GM23338 (cell line): ENCODE data around the gene TMEM45A. TPM values are rescaled to one million over a fixed set of nuclear protein-coding genes. Genes with fewer than 3 reads are reported as not detected.

Experiments used
- ATAC-seq: fragments of 200-7000 bp; cut with Tn5 transposase; 3 replicates; pipeline ENCODE4 v1.9.1; 2020
- DNase-seq: peaks from one replicate; pipeline ENCODE4 v3.0.0-alpha.2; 2015; ENCODE audit warnings: low spot score
- H2AFZ ChIP-seq: fragments of 200-600 bp; sonication (generic); 2 replicates; pipeline ENCODE4 v1.8.0; 2016; ENCODE audit warnings: antibody characterized with exemption, mild to moderate bottlenecking, moderate library complexity
- H3F3A ChIP-seq: fragments of 200-600 bp; sonication (generic); replicated peaks from 2 replicates; pipeline ENCODE4 v1.8.0; 2017; ENCODE audit warnings: antibody characterized with exemption, mixed run types, low read depth
- H3K27ac ChIP-seq: fragments of 200-600 bp; sonication (generic); 2 replicates; pipeline ENCODE4 v1.6.1; 2016; ENCODE audit warnings: low read depth
- H3K27me3 ChIP-seq: fragments of 200-600 bp; sonication (generic); 2 replicates; pipeline ENCODE4 v1.8.0; 2016; ENCODE audit warnings: mild to moderate bottlenecking, mixed run types, moderate library complexity; ENCODE audit not compliant: insufficient read depth
- H3K36me3 ChIP-seq: fragments of 200-600 bp; sonication (generic); 2 replicates; pipeline ENCODE4 v1.8.0; 2016; ENCODE audit warnings: mild to moderate bottlenecking; ENCODE audit not compliant: insufficient read depth
- H3K4me1 ChIP-seq: fragments of 200-600 bp; sonication (generic); 2 replicates; pipeline ENCODE4 v1.8.0; 2016; ENCODE audit warnings: mild to moderate bottlenecking, moderate library complexity; ENCODE audit not compliant: insufficient read depth
- H3K4me2 ChIP-seq: fragments of 200-600 bp; sonication (generic); 2 replicates; pipeline ENCODE4 v1.7.1; 2017; ENCODE audit warnings: mixed run types
- H3K4me3 ChIP-seq: fragments of 200-600 bp; sonication (generic); 2 replicates; pipeline ENCODE4 v1.6.1; 2016; ENCODE audit warnings: mixed run types
- H3K79me2 ChIP-seq: fragments of 200-600 bp; sonication (generic); replicated peaks from 2 replicates; pipeline ENCODE4 v1.8.0; 2017; ENCODE audit warnings: mild to moderate bottlenecking; ENCODE audit not compliant: insufficient read depth
- H3K9me2 ChIP-seq: fragments of 200-600 bp; sonication (generic); 2 replicates; pipeline ENCODE4 v1.8.0; 2017; ENCODE audit not compliant: insufficient read depth
- H4K20me1 ChIP-seq: fragments of 200-600 bp; sonication (generic); replicated peaks from 2 replicates; pipeline ENCODE4 v1.8.0; 2017; ENCODE audit warnings: mild to moderate bottlenecking; ENCODE audit not compliant: insufficient read depth
- H3K27ac Mint-ChIP-seq: 2 replicates; pipeline ENCODE4 v1.8.0; 2020; ENCODE audit warnings: inconsistent platforms, mild to moderate bottlenecking, moderate library complexity, mixed read lengths
- H3K27me3 Mint-ChIP-seq: 3 replicates; pipeline ENCODE4 v1.8.0; 2022; ENCODE audit warnings: low read depth, mild to moderate bottlenecking, moderate library complexity, mixed read lengths, inconsistent platforms; ENCODE audit not compliant: insufficient read depth, poor library complexity
- H3K36me3 Mint-ChIP-seq: 3 replicates; pipeline ENCODE4 v1.8.0; 2021; ENCODE audit warnings: low read depth, mild to moderate bottlenecking, inconsistent platforms, moderate library complexity, mixed read lengths
- H3K4me1 Mint-ChIP-seq: 3 replicates; pipeline ENCODE4 v1.8.0; 2020; ENCODE audit warnings: mild to moderate bottlenecking, inconsistent platforms, mixed read lengths
- H3K4me3 Mint-ChIP-seq: 3 replicates; pipeline ENCODE4 v1.8.0; 2021; ENCODE audit warnings: moderate library complexity, mild to moderate bottlenecking, inconsistent platforms, mixed read lengths
- H3K9me3 Mint-ChIP-seq: 3 replicates; pipeline ENCODE4 v1.8.0; 2020; ENCODE audit warnings: moderate library complexity, mild to moderate bottlenecking, inconsistent platforms, mixed read lengths
- CREB1 ChIP-seq: fragments of 250-450 bp; sonication (Bioruptor Pico); IDR thresholded peaks from 2 replicates; pipeline ENCODE4 v1.5.0; 2020; ENCODE audit warnings: low read depth, mild to moderate bottlenecking, moderate library complexity
- EZH2phosphoT487 ChIP-seq: fragments of 200-600 bp; sonication (generic); IDR thresholded peaks from one replicate; pipeline ENCODE4 v1.8.1; 2018; ENCODE audit warnings: antibody characterized with exemption; ENCODE audit not compliant: unreplicated experiment
- JUNB ChIP-seq: IDR thresholded peaks from one replicate; pipeline ENCODE4 v1.6.1; 2016; ENCODE audit warnings: antibody characterized with exemption; ENCODE audit not compliant: unreplicated experiment
- NANOG ChIP-seq: IDR thresholded peaks from 2 replicates; pipeline ENCODE4 v1.6.1; 2016; ENCODE audit warnings: antibody characterized with exemption, borderline replicate concordance
- POLR2AphosphoS5 ChIP-seq: IDR thresholded peaks from 2 replicates; pipeline ENCODE4 v1.6.1; 2016; ENCODE audit warnings: antibody characterized with exemption, low read depth
- STAT1 ChIP-seq: IDR thresholded peaks from one replicate; pipeline ENCODE4 v1.6.1; 2016; ENCODE audit warnings: antibody characterized with exemption; ENCODE audit not compliant: unreplicated experiment
- ZNF114 ChIP-seq: fragments of 250-450 bp; sonication (Bioruptor Pico); IDR thresholded peaks from 2 replicates; pipeline ENCODE4 v1.5.0; 2020; ENCODE audit warnings: mild to moderate bottlenecking, moderate library complexity
- ZNF331 ChIP-seq: fragments of 250-450 bp; sonication (Bioruptor Pico); IDR thresholded peaks from 2 replicates; pipeline ENCODE4 v1.5.0; 2020; ENCODE audit warnings: low read depth, mild to moderate bottlenecking, moderate library complexity
- polyA plus RNA-seq: library from polyadenylated mRNA; unstranded; fragments of >200 nt; fragmentation: Nextera tagmentation; extraction: Ambion mirVana; gene quantifications from 2 replicates; pipeline ENCODE4 v1.2.1, GENCODE V29; 2016
- total RNA-seq: library from RNA; depleted of rRNA; stranded (reverse); fragments of >200 nt; shearing (Covaris generic); gene quantifications from 2 replicates; pipeline ENCODE4 v1.2.3, GENCODE V29; 2014
- TF ChIP-seq, protein P1 (sequence below), 2 experiments: fragments of 200-600 bp in 1 of 2; sonication (generic) in 1 of 2; conservative IDR thresholded peaks; 2 replicates each; pipeline versions ENCODE4 v1.5.1 to v1.6.1; 2016 to 2017; ENCODE audit warnings: antibody characterized with exemption in 2 of 2, low read depth in 2 of 2, mild to moderate bottlenecking in 2 of 2, moderate library complexity in 1 of 2
- TF ChIP-seq, protein P2 (sequence below): IDR thresholded peaks from one replicate; pipeline ENCODE4 v1.6.1; 2018; ENCODE audit warnings: antibody characterized with exemption; ENCODE audit not compliant: unreplicated experiment
- TF ChIP-seq, protein P3 (sequence below): IDR thresholded peaks from 2 replicates; pipeline ENCODE4 v1.6.1; 2016; ENCODE audit warnings: antibody characterized with exemption

The TMEM45A gene
- total and polyA plus RNA-seq, 2 experiments from 2014 or later = 6.5 to 12.7 TPM

DNA sequence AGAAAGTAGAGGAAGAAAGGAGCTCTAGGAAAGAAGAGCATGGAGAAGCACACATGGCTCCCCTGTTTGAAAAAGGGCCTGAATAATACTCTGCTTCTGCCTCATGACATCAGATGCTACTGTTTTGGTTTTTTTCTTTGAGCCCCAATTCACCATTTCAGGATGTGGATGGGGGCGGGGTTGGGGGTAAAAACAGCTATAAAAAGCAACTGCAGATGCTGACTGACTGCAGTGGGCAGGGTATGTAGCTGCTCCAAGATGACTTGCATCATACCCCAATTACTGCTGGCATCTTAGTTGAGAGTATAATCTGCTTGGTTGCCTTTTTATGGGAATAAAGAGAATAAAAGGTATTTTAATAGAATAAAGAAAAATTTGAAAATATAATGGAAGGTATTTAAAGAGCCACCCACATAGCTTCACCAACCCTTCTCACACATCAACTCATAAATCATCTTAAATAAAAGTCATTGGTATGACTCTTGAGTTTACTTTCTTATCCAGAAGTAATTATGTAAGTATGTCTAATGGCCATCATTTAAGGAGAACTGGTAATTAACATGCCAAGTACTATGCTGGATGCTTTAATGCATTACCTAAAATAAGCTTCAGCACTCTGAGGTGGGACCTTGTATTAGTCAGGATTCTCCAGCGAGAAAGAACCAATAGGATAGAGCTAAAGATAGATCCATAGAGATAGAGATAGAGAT lies 36.4 kb upstream of the TMEM45A start (continued):
- TF ChIP-seq, protein P1, sequence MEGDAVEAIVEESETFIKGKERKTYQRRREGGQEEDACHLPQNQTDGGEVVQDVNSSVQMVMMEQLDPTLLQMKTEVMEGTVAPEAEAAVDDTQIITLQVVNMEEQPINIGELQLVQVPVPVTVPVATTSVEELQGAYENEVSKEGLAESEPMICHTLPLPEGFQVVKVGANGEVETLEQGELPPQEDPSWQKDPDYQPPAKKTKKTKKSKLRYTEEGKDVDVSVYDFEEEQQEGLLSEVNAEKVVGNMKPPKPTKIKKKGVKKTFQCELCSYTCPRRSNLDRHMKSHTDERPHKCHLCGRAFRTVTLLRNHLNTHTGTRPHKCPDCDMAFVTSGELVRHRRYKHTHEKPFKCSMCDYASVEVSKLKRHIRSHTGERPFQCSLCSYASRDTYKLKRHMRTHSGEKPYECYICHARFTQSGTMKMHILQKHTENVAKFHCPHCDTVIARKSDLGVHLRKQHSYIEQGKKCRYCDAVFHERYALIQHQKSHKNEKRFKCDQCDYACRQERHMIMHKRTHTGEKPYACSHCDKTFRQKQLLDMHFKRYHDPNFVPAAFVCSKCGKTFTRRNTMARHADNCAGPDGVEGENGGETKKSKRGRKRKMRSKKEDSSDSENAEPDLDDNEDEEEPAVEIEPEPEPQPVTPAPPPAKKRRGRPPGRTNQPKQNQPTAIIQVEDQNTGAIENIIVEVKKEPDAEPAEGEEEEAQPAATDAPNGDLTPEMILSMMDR (conservative IDR thresholded peaks at IDR 0.05; ENCODE audit: low read depth in 2 of 2) = no peak
- no peak for TF ChIP-seq STAT1

DNA sequence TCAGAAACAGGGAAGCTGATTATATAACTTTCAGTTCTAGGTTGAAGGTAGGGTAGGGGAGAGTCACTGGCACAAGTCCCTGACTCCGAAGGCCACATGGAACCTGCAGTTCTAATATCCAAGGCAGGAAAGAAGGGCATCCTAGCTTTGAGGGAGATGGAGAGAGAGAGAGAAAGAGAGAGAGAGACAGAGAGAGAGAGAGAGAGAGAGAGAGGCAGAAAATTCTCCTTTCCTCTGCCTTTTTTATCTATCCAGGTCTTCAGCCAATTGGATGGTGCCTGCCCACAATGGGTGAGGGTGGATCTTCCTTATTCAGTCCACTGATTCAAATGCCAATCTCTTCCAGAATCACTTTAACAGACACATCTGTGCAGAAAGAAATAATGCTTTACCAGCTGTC lies 35.7 kb upstream of the TMEM45A start:
- Mint-ChIP-seq H3K27me3 (no peaks in the 10 kb centered on the region), H3K4me3 (no peak overlapping the region), H3K36me3 (peaks cover 21% of the 10 kb centered on the region), H3K27ac (no peak overlapping the region), H3K9me3 (peaks cover 12% of the 10 kb centered on the region; the same call in 1 of the 3 replicates), H3K4me1 (peaks cover 2% of the 10 kb centered on the region; the same call in 1 of the 3 replicates)
- ATAC-seq (no peak), DNase-seq (no peak)
- H3F3A ChIP-seq = no peaks in the 10 kb centered on the region
- TF ChIP-seq POLR2AphosphoS5 = no peak
- no peak for TF ChIP-seq ZNF114 (CRISPR knock-in tag)
- no peak for TF ChIP-seq EZH2phosphoT487
- TF ChIP-seq, protein P1 (conservative IDR thresholded peaks at IDR 0.05; ENCODE audit: low read depth in 2 of 2) = no peak
- no peak for TF ChIP-seq NANOG
- no peak for TF ChIP-seq STAT1
- TF ChIP-seq, protein P2, sequence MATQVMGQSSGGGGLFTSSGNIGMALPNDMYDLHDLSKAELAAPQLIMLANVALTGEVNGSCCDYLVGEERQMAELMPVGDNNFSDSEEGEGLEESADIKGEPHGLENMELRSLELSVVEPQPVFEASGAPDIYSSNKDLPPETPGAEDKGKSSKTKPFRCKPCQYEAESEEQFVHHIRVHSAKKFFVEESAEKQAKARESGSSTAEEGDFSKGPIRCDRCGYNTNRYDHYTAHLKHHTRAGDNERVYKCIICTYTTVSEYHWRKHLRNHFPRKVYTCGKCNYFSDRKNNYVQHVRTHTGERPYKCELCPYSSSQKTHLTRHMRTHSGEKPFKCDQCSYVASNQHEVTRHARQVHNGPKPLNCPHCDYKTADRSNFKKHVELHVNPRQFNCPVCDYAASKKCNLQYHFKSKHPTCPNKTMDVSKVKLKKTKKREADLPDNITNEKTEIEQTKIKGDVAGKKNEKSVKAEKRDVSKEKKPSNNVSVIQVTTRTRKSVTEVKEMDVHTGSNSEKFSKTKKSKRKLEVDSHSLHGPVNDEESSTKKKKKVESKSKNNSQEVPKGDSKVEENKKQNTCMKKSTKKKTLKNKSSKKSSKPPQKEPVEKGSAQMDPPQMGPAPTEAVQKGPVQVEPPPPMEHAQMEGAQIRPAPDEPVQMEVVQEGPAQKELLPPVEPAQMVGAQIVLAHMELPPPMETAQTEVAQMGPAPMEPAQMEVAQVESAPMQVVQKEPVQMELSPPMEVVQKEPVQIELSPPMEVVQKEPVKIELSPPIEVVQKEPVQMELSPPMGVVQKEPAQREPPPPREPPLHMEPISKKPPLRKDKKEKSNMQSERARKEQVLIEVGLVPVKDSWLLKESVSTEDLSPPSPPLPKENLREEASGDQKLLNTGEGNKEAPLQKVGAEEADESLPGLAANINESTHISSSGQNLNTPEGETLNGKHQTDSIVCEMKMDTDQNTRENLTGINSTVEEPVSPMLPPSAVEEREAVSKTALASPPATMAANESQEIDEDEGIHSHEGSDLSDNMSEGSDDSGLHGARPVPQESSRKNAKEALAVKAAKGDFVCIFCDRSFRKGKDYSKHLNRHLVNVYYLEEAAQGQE = no peak
- TF ChIP-seq CREB1 (CRISPR knock-in tag) = no peak
- no peak for TF ChIP-seq ZNF331 (CRISPR knock-in tag)
- TF ChIP-seq, protein P3, sequence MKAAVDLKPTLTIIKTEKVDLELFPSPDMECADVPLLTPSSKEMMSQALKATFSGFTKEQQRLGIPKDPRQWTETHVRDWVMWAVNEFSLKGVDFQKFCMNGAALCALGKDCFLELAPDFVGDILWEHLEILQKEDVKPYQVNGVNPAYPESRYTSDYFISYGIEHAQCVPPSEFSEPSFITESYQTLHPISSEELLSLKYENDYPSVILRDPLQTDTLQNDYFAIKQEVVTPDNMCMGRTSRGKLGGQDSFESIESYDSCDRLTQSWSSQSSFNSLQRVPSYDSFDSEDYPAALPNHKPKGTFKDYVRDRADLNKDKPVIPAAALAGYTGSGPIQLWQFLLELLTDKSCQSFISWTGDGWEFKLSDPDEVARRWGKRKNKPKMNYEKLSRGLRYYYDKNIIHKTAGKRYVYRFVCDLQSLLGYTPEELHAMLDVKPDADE = no peak
- TF ChIP-seq JUNB = no peak
- H3K79me2 ChIP-seq = no peaks in the 10 kb centered on the region
- no peaks in the 10 kb centered on the region; the same call in 1 of the 2 replicates for H3K4me1 ChIP-seq
- no peak overlapping the region for H3K27ac ChIP-seq
- H3K36me3 ChIP-seq = no peaks in the 10 kb centered on the region
- H4K20me1 ChIP-seq = no peaks in the 10 kb centered on the region
- H3K27me3 ChIP-seq = no peaks in the 10 kb centered on the region
- no peaks in the 10 kb centered on the region for H3K9me2 ChIP-seq
- no peak overlapping the region for H2AFZ ChIP-seq
- no peak overlapping the region for H3K4me3 ChIP-seq
- H3K4me2 ChIP-seq = no peak overlapping the region
